ENCODE data around the gene GNB4. TPM values are rescaled to one million over a fixed set of nuclear protein-coding genes. Genes with fewer than 3 reads are reported as not detected.

Gene GNB4
- total RNA-seq, 1 experiment from 2014 or later: 83.3 TPM

DNA sequence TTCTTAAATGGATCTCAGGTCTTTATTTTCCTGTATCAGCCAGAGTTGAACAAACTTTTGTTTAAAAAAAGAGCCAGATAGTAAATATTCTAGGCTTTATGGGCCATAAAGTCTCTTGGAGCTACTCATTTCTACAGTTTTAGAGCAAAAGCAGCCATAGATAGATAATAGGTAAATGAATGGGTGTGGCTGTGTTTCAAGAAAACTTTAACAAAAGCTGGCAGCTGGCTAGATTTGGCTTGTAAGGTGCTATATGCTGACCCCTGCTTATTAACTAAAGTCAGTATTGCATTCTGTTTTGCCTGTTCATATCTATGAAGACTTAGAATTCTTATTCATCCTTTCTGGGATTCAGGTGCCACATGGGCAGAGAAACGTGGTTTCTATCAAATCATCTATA is 74.8 kb downstream of the GNB4 start:
- ChIA-PET POLR2A (ENCODE audit: low non-redundant PET) (no interaction called here), CTCF (no interaction called here)

DNA sequence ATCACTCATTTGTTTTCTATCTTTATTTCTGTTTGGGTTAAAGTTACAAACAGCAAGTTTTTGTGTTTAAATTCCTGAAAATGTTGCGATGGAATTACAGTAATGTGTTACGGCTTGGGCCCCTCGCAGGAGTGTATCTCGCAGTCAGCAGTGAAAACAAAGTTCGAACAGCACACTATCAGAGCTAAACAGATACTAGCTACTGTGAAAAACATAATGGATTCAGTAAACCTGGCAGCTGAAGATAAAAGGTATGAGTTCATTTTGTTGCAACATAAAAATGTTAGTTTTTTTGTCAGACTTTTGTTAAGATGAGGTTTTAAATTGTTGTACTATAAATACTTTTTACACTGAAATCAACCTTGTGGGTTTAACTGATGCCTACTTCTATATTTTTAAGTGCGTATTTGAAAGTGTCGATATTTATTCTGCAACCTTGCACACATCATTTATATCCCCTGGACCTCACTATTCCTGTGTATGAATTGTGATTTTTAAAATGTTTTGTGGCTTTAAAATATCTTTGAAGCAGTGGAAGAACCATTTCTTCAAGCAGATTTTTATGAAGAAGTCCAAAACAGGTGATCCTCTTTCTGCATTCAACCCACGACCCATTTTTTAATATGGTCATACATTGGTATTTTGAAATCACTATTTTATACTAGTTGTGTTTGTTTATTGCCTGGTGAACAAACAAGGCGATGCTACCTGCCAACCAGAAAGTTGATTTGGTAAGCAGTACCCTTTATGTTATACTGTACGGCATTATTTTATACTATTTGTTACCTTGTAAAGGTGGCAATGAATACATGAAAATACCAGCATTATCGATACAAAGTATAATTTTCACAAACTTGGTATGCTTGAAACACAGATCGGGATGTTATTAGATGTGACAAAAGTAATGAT is 75.9 kb downstream of the GNB4 start:
- Histone ChIP-seq H3K36me3 (ENCODE audit: insufficient read depth, low read length, poor library complexity, severe bottlenecking) (peaks cover 17% of the 10 kb centered on the region), H3K4me1 (ENCODE audit: insufficient read depth, low read length, poor library complexity, severe bottlenecking) (no peaks in the 10 kb centered on the region), H3K27ac (ENCODE audit: low read depth, low read length, poor library complexity, severe bottlenecking) (no peak overlapping the region), H3K27me3 (replicated peaks; ENCODE audit: insufficient read depth, low read depth, low read length, poor library complexity) (no peaks in the 10 kb centered on the region), H3K4me3 (ENCODE audit: low read depth, low read length, poor library complexity, severe bottlenecking) (no peak overlapping the region), H3K9me3 (ENCODE audit: low read depth, low read length, poor library complexity, severe bottlenecking) (no peaks in the 10 kb centered on the region)
- ChIA-PET CTCF (no interaction called here), POLR2A (ENCODE audit: low non-redundant PET) (no interaction called here)
- no peak for TF ChIP-seq EZH2 (IDR thresholded peaks at IDR 0.05; ENCODE audit: borderline replicate concordance, low read depth, low read length, poor library complexity, severe bottlenecking)
- TF ChIP-seq, protein P1, sequence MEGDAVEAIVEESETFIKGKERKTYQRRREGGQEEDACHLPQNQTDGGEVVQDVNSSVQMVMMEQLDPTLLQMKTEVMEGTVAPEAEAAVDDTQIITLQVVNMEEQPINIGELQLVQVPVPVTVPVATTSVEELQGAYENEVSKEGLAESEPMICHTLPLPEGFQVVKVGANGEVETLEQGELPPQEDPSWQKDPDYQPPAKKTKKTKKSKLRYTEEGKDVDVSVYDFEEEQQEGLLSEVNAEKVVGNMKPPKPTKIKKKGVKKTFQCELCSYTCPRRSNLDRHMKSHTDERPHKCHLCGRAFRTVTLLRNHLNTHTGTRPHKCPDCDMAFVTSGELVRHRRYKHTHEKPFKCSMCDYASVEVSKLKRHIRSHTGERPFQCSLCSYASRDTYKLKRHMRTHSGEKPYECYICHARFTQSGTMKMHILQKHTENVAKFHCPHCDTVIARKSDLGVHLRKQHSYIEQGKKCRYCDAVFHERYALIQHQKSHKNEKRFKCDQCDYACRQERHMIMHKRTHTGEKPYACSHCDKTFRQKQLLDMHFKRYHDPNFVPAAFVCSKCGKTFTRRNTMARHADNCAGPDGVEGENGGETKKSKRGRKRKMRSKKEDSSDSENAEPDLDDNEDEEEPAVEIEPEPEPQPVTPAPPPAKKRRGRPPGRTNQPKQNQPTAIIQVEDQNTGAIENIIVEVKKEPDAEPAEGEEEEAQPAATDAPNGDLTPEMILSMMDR (conservative IDR thresholded peaks at IDR 0.05; ENCODE audit: low read depth, low read length): no peak
- intact Hi-C loops (cut with micrococcal nuclease; ENCODE audit: unreplicated experiment): no loop called here
- no peak for DNase-seq (ENCODE audit: low spot score)
- no TSS peak for BruUV-seq (replicated peaks)

More for the DNA sequence above, 74.8 kb downstream of the GNB4 start:
- Histone ChIP-seq H3K36me3 (ENCODE audit: insufficient read depth, low read length, poor library complexity, severe bottlenecking) (peaks cover 22% of the 10 kb centered on the region), H3K27me3 (replicated peaks; ENCODE audit: insufficient read depth, low read depth, low read length, poor library complexity) (no peaks in the 10 kb centered on the region), H3K4me3 (ENCODE audit: low read depth, low read length, poor library complexity, severe bottlenecking) (no peak overlapping the region), H3K27ac (ENCODE audit: low read depth, low read length, poor library complexity, severe bottlenecking) (no peak overlapping the region), H3K4me1 (ENCODE audit: insufficient read depth, low read length, poor library complexity, severe bottlenecking) (no peaks in the 10 kb centered on the region), H3K9me3 (ENCODE audit: low read depth, low read length, poor library complexity, severe bottlenecking) (no peaks in the 10 kb centered on the region)
- DNase-seq (ENCODE audit: low spot score): no peak
- no TSS peak for BruUV-seq (replicated peaks)
- TF ChIP-seq, protein P1 (conservative IDR thresholded peaks at IDR 0.05; ENCODE audit: low read depth, low read length): no peak
- no peak for TF ChIP-seq EZH2 (IDR thresholded peaks at IDR 0.05; ENCODE audit: borderline replicate concordance, low read depth, low read length, poor library complexity, severe bottlenecking)
- intact Hi-C loops (cut with micrococcal nuclease; ENCODE audit: unreplicated experiment): no loop called here

DNA sequence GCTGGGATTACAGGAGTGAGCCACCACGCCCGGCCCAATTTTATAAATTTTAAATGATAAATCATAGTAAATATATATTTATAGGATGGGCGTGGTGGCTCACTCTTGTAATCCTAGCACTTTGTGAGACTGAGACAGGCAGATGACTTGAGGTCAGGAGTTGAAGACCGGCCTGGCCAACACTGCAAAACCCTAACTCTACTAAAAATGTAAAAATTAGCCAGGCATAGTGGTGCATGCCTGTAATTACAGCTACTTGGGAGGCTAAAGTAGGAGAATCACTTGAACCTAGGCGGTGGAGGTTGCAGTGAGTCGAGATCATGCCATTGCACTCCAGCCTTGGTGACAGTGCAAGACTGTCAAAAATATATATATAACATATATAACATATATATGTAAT is 77.3 kb downstream of the GNB4 start:
- Histone ChIP-seq H3K4me3 (ENCODE audit: low read depth, low read length, poor library complexity, severe bottlenecking) (no peak overlapping the region), H3K27ac (ENCODE audit: low read depth, low read length, poor library complexity, severe bottlenecking) (no peak overlapping the region), H3K9me3 (ENCODE audit: low read depth, low read length, poor library complexity, severe bottlenecking) (no peaks in the 10 kb centered on the region), H3K36me3 (ENCODE audit: insufficient read depth, low read length, poor library complexity, severe bottlenecking) (peaks cover 19% of the 10 kb centered on the region), H3K27me3 (replicated peaks; ENCODE audit: insufficient read depth, low read depth, low read length, poor library complexity) (no peaks in the 10 kb centered on the region), H3K4me1 (ENCODE audit: insufficient read depth, low read length, poor library complexity, severe bottlenecking) (no peaks in the 10 kb centered on the region)
- DNase-seq (ENCODE audit: low spot score): no peak
- ChIA-PET CTCF (no interaction called here), POLR2A (ENCODE audit: low non-redundant PET) (no interaction called here)
- no peak for TF ChIP-seq EZH2 (IDR thresholded peaks at IDR 0.05; ENCODE audit: borderline replicate concordance, low read depth, low read length, poor library complexity, severe bottlenecking)
- TF ChIP-seq, protein P1 (conservative IDR thresholded peaks at IDR 0.05; ENCODE audit: low read depth, low read length): no peak
- intact Hi-C loops (cut with micrococcal nuclease; ENCODE audit: unreplicated experiment): no loop called here
- BruUV-seq (replicated peaks): no TSS peak
